HCT116 (cell line): ENCODE results near the gene RNF121. TPM values are rescaled to one million over a fixed set of nuclear protein-coding genes. Genes with fewer than 3 reads are reported as not detected.

Experiments used
- ATAC-seq: fragments of 200-7000 bp; cut with Tn5 transposase; 2 replicates; pipeline ENCODE4 v1.9.1; 2020; ENCODE audit warnings: mild to moderate bottlenecking, moderate library complexity
- BruUV-seq: library from RNA; stranded (reverse); fragments of 400-500 nt; replicated peaks from 2 replicates; lab custom pipeline; 2021; lab: Mats Ljungman, UMichigan
- CTCF ChIA-PET: fragments of 300-600 bp; sonication (Branson Sonifier 250); formaldehyde crosslinking; loops from one replicate; lab custom pipeline; 2021; ENCODE audit warnings: antibody characterized with exemption; lab: Charles Lee
- POLR2A ChIA-PET: fragments of 300-600, 350-600 bp; sonication (Branson Sonifier 250); formaldehyde crosslinking; loops from one replicate; lab custom pipeline; 2021; ENCODE audit warnings: antibody characterized with exemption; lab: Charles Lee
- RAD21 ChIA-PET, 2 experiments: fragments of 300-600 bp; sonication (Branson Sonifier 250); formaldehyde crosslinking; loops; one replicate each; lab custom pipeline; 2023; ENCODE audit warnings: low total read pairs in 2 of 2; ENCODE audit not compliant: uncharacterized antibody in 2 of 2, unreplicated experiment in 2 of 2, low non-redundant PET in 1 of 2; lab: Charles Lee
- DNase-seq: peaks from one replicate; pipeline ENCODE4 v3.0.0-alpha.2; 2010; ENCODE audit warnings: low read depth, low spot score
- H2AFZ ChIP-seq: fragments of 200-600 bp; shearing (Covaris generic), sonication (generic); 2 replicates; pipeline ENCODE4 v1.6.1; 2017; ENCODE audit warnings: low read depth, mixed run types, mixed read lengths, antibody characterized with exemption, low read length; ENCODE audit not compliant: poor library complexity, severe bottlenecking
- H3K27ac ChIP-seq: 2 replicates; pipeline ENCODE4 v1.5.1; 2012; ENCODE audit warnings: low read depth, low read length
- H3K27me3 ChIP-seq: fragments of 200-600 bp; sonication (generic); 2 replicates; pipeline ENCODE4 v1.6.1; 2016; ENCODE audit warnings: mixed run types, low read length, mixed read lengths; ENCODE audit not compliant: insufficient read depth
- H3K36me3 ChIP-seq, 2 experiments: fragments of 200-500 bp in 1 of 2; fragments of 200-600 bp in 1 of 2; sonication (Bioruptor generic) in 1 of 2; sonication (generic) in 1 of 2; 2 replicates each; pipeline versions ENCODE4 v1.5.1 to v1.6.1; 2014 to 2016; ENCODE audit warnings: low read length in 2 of 2, inconsistent platforms in 1 of 2, mixed read lengths in 1 of 2, mixed run types in 1 of 2; ENCODE audit not compliant: insufficient read depth in 2 of 2, control insufficient read depth in 1 of 2
- H3K4me1 ChIP-seq, 2 experiments: fragments of 200-600 bp in 1 of 2; sonication (generic) in 1 of 2; 2 replicates each; pipeline versions ENCODE4 v1.5.1 to v1.6.1; 2012 to 2017; ENCODE audit warnings: low read length in 2 of 2, inconsistent platforms in 1 of 2, mild to moderate bottlenecking in 1 of 2, mixed read lengths in 1 of 2, mixed run types in 1 of 2, moderate library complexity in 1 of 2; ENCODE audit not compliant: insufficient read depth in 2 of 2, control insufficient read depth in 1 of 2
- H3K4me2 ChIP-seq: fragments of 200-600 bp; sonication (generic); 2 replicates; pipeline ENCODE4 v1.6.1; 2017; ENCODE audit warnings: mixed run types, low read length, mixed read lengths
- H3K4me3 ChIP-seq, 2 experiments: fragments of 200-600 bp in 1 of 2; sonication (generic) in 1 of 2; replicated peaks in 1 of 2; 2 replicates each; pipeline ENCODE4 v1.5.1; 2011 to 2016; ENCODE audit warnings: low read length in 2 of 2, control low read depth in 1 of 2, low read depth in 1 of 2, mild to moderate bottlenecking in 1 of 2, mixed read lengths in 1 of 2, mixed run types in 1 of 2
- H3K79me2 ChIP-seq: fragments of 200-600 bp; sonication (generic); 2 replicates; pipeline ENCODE4 v1.6.1; 2017; ENCODE audit warnings: mild to moderate bottlenecking, mixed run types, low read length, moderate library complexity, mixed read lengths; ENCODE audit not compliant: insufficient read depth
- H3K9ac ChIP-seq: fragments of 200-600 bp; sonication (generic); 2 replicates; pipeline ENCODE4 v1.6.1; 2016; ENCODE audit warnings: low read length, mixed read lengths
- H3K9me2 ChIP-seq: fragments of 200-600 bp; sonication (generic), shearing (Covaris generic); 2 replicates; pipeline ENCODE4 v1.6.1; 2017; ENCODE audit warnings: mixed run types, mild to moderate bottlenecking, moderate library complexity; ENCODE audit not compliant: insufficient read depth
- H3K9me3 ChIP-seq, 2 experiments: fragments of 200-500 bp in 1 of 2; fragments of 200-600 bp in 1 of 2; sonication (Bioruptor generic) in 1 of 2; sonication (generic) in 1 of 2; 2 replicates each; pipeline ENCODE4 v1.6.1; 2014 to 2017; ENCODE audit warnings: low read length in 2 of 2, mixed read lengths in 2 of 2, inconsistent platforms in 1 of 2, low read depth in 1 of 2, mild to moderate bottlenecking in 1 of 2, mixed run types in 1 of 2, moderate library complexity in 1 of 2; ENCODE audit not compliant: control insufficient read depth in 1 of 2, insufficient read depth in 1 of 2
- H4K20me1 ChIP-seq: fragments of 200-600 bp; sonication (generic), shearing (Covaris generic); 2 replicates; pipeline ENCODE4 v1.6.1; 2017; ENCODE audit warnings: mixed run types, mild to moderate bottlenecking, moderate library complexity; ENCODE audit not compliant: insufficient read depth
- CBX3 ChIP-seq: IDR thresholded peaks from 2 replicates; pipeline ENCODE4 v1.6.1; 2012; ENCODE audit warnings: low read depth
- EGR1 ChIP-seq: IDR thresholded peaks from 2 replicates; pipeline ENCODE4 v1.6.1; 2012; ENCODE audit warnings: low read depth
- ELF1 ChIP-seq: IDR thresholded peaks from 2 replicates; pipeline ENCODE4 v1.6.1; 2012; ENCODE audit warnings: low read depth, borderline replicate concordance
- EZH2phosphoT487 ChIP-seq: fragments of 200-600 bp; IDR thresholded peaks from 2 replicates; pipeline ENCODE4 v1.6.1; 2018; ENCODE audit warnings: antibody characterized with exemption, borderline replicate concordance
- FOSL1 ChIP-seq: IDR thresholded peaks from 2 replicates; pipeline ENCODE4 v1.6.1; 2012; ENCODE audit warnings: low read depth
- JUND ChIP-seq: IDR thresholded peaks from 2 replicates; pipeline ENCODE4 v1.6.1; 2012
- POLR2A ChIP-seq: IDR thresholded peaks from 2 replicates; pipeline ENCODE4 v1.7.0; 2011; ENCODE audit warnings: borderline replicate concordance; ENCODE audit not compliant: insufficient read depth, insufficient read length; ENCODE audit errors: extremely low read depth
- RAD21 ChIP-seq: IDR thresholded peaks from 2 replicates; pipeline ENCODE4 v1.6.1; 2012; ENCODE audit warnings: low read depth, mild to moderate bottlenecking
- SIN3A ChIP-seq: IDR thresholded peaks from 2 replicates; pipeline ENCODE4 v1.6.1; 2012; ENCODE audit warnings: low read depth
- SP1 ChIP-seq: IDR thresholded peaks from 2 replicates; pipeline ENCODE4 v1.6.1; 2012; ENCODE audit warnings: low read depth
- SRF ChIP-seq: IDR thresholded peaks from 2 replicates; pipeline ENCODE4 v1.6.1; 2012; ENCODE audit warnings: low read depth
- YY1 ChIP-seq: IDR thresholded peaks from 2 replicates; pipeline ENCODE4 v1.6.1; 2011; ENCODE audit warnings: low read length, low read depth, moderate library complexity, mild to moderate bottlenecking; ENCODE audit not compliant: insufficient replicate concordance; ENCODE audit errors: extremely low read depth
- ZFX ChIP-seq: fragments of 450-650 bp; IDR thresholded peaks from 2 replicates; pipeline ENCODE4 v1.6.1; 2017
- ZNF274 ChIP-seq: fragments of 200-500 bp; sonication (Bioruptor generic); IDR thresholded peaks from 2 replicates; pipeline ENCODE4 v1.6.1; 2014; ENCODE audit warnings: mild to moderate bottlenecking, low read depth, low read length, inconsistent platforms
- intact Hi-C: fragments of 100-400 bp; cut with micrococcal nuclease; formaldehyde crosslinking; loops from 2 replicates; pipeline ENCODE4 v1.10.0; 2022
- total RNA-seq: library from RNA; stranded (reverse); gene quantifications from one replicate; pipeline ENCODE4 v1.2.1, GENCODE V29; 2021; ENCODE audit not compliant: unreplicated experiment
- TF ChIP-seq, protein P1 (sequence below): IDR thresholded peaks from 2 replicates; pipeline ENCODE4 v1.6.1; 2011; ENCODE audit warnings: mild to moderate bottlenecking, low read length, moderate library complexity; ENCODE audit not compliant: insufficient replicate concordance; ENCODE audit errors: extremely low read depth
- TF ChIP-seq, protein P2 (sequence below): IDR thresholded peaks from 2 replicates; pipeline ENCODE4 v1.6.1; 2012
- TF ChIP-seq, protein P3 (sequence below): IDR thresholded peaks from 2 replicates; pipeline ENCODE4 v1.6.1; 2012

RNF121 gene
- total RNA-seq, 1 experiment from 2014 or later: 24.5 TPM

DNA sequence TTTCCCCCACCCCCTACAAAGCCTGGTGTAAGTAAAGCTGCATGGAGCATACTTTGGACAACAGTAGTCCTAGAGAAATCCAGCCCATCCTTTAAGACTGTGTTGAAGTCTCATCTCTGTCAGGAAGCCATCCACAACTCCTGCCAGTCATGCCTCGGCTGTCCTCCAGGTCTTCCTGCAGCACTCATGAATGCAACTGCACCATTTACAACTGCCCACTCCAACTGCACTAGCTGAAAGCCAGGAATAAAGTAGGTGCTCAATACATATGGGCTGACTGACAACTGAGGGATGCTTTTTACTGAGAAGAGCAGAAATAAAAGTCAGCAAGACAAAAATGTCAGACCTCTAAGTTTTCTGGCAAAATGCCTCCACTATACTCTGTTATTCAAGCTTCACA lies 97.2 kb downstream of the RNF121 start:
- no peak overlapping the region for H3K9ac ChIP-seq
- TF ChIP-seq ZNF274: no peak
- TF ChIP-seq YY1: no peak
- no peak for TF ChIP-seq SRF
- no peak for TF ChIP-seq CBX3
- TF ChIP-seq SP1: no peak
- TF ChIP-seq SIN3A: no peak
- TF ChIP-seq, protein P1, sequence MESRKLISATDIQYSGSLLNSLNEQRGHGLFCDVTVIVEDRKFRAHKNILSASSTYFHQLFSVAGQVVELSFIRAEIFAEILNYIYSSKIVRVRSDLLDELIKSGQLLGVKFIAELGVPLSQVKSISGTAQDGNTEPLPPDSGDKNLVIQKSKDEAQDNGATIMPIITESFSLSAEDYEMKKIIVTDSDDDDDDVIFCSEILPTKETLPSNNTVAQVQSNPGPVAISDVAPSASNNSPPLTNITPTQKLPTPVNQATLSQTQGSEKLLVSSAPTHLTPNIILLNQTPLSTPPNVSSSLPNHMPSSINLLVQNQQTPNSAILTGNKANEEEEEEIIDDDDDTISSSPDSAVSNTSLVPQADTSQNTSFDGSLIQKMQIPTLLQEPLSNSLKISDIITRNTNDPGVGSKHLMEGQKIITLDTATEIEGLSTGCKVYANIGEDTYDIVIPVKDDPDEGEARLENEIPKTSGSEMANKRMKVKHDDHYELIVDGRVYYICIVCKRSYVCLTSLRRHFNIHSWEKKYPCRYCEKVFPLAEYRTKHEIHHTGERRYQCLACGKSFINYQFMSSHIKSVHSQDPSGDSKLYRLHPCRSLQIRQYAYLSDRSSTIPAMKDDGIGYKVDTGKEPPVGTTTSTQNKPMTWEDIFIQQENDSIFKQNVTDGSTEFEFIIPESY: no peak
- TF ChIP-seq FOSL1: no peak
- TF ChIP-seq EZH2phosphoT487: no peak
- TF ChIP-seq RAD21: no peak
- no peak for TF ChIP-seq JUND
- TF ChIP-seq EGR1: no peak
- no peak for TF ChIP-seq ZFX
- TF ChIP-seq, protein P2, sequence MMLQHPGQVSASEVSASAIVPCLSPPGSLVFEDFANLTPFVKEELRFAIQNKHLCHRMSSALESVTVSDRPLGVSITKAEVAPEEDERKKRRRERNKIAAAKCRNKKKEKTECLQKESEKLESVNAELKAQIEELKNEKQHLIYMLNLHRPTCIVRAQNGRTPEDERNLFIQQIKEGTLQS: no peak
- no peak for TF ChIP-seq ELF1
- no peak for TF ChIP-seq POLR2A
- TF ChIP-seq, protein P3, sequence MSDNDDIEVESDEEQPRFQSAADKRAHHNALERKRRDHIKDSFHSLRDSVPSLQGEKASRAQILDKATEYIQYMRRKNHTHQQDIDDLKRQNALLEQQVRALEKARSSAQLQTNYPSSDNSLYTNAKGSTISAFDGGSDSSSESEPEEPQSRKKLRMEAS: no peak
- no peak overlapping the region for H3K4me2 ChIP-seq
- no peak for ATAC-seq
- no peaks in the 10 kb centered on the region for H3K27me3 ChIP-seq
- H3K79me2 ChIP-seq: peaks cover 36% of the 10 kb centered on the region
- H3K9me2 ChIP-seq: no peaks in the 10 kb centered on the region
- H3K4me1 ChIP-seq: peaks cover 0 to 5% of the 10 kb centered on the region in 2 experiments; a peak in 1 of 4 replicates
- H3K36me3 ChIP-seq: peaks cover 28 to 40% of the 10 kb centered on the region in 2 experiments
- intact Hi-C loops: loop anchor here (5.0 kb wide), 1 partner anchor 406 kb away; the partner anchor contains the start of gene CLPB
- DNase-seq: no peak
- no TSS peak for BruUV-seq
- RAD21 ChIA-PET: interaction anchor here in 1 of 2 experiments (0.7 to 1.7 kb wide), 2 partner anchors 65 to 118 kb away, joined by 3 to 8 read pairs; no protein-coding TSS in a partner anchor
- CTCF ChIA-PET: interaction anchor here (1.0 to 3.7 kb wide), 12 partner anchors 60 to 408 kb away, joined by 3 to 67 read pairs (median 8); partner anchors contain the start of genes ANAPC15 and CLPB
- POLR2A ChIA-PET: no interaction called here
- H3K9me3 ChIP-seq: no peaks in the 10 kb centered on the region
- no peaks in the 10 kb centered on the region for H4K20me1 ChIP-seq
- no peak overlapping the region for H3K27ac ChIP-seq
- no peak overlapping the region for H3K4me3 ChIP-seq
- no peak overlapping the region for H2AFZ ChIP-seq
